GM21723 (cell line): ENCODE measurements around the gene PRKAG2.
"Not testable (repeated sequence)": the region's sequence is repeated elsewhere in the genome, so short reads cannot be mapped to it uniquely, and the experiment has no call there.

Experiments
- ATAC-seq: cut with Tn5 transposase; IDR thresholded peaks from one replicate; pipeline ENCODE4 v1.9.1; 2021; ENCODE audit warnings: mild to moderate bottlenecking, moderate library complexity; ENCODE audit not compliant: unreplicated experiment

Gene PRKAG2

DNA sequence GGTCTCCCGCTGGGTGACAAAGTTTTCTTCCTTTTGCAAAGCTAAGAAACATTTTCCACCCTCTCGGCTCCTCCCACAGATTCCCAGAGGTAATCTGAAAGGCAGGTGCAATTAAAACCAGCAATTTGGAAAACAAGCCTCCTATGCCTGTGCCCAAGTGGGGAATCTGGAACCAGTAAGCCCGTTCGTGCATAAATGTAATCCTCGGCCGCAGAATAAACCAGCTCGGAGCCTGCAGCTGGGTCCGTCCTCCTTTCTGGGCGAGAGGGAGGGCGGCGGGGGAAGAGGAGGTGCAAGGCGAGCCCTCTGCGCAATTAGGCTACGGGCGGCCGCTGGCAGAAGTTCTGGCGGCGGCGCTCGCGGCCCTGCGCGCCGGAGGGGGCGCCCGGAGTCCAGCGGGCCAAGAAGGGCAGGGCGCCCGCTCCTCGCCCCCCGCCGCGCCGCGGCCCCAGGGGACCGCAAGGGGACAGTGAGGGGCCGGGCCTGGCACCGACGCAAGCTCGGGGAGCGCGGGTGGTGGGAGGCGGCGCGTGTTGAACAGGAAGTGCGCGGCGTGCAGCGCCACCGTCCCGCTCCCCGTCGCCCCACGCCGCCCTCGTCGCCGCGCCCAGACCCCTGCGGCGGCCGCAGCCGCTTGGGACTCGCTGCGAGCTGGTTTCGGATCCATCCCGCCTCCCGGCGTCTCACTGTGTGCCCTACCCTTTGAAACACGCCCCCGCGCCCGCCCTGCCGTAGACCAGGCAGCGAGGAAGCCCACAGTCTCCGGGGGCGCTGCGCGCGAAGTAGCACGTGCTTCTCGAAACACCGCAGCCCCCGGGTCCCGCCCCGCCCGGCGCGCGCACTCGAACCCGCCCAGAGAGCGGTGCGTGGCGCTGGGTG lies at the start of gene PRKAG2:
Gene PRKAG2, minus strand, starts transcription at position 217 of the 879 bp plus-strand sequence. CDS start 495 bp downstream, outside the sequence.
- ATAC-seq = peak; percentile 62

DNA sequence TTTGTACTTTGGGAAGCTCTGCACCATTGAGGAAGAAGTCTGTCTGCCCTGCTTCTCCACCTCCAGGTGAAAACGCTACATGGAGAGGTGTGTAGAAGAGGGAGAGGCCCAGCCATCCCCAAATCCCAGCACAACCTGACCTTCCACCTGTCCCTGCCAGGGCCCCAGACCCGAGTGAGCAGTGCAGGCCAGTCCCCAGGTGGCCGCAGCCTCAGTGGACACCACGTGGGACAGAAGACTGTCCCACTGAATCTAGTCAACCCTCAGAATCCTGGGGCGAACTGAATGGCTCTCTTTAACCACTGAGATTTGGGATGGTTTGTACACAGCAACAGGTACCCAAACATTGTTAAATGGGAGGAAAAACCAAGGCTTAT lies 49.4 kb upstream of the PRKAG2 start:
- no peak for ATAC-seq

DNA sequence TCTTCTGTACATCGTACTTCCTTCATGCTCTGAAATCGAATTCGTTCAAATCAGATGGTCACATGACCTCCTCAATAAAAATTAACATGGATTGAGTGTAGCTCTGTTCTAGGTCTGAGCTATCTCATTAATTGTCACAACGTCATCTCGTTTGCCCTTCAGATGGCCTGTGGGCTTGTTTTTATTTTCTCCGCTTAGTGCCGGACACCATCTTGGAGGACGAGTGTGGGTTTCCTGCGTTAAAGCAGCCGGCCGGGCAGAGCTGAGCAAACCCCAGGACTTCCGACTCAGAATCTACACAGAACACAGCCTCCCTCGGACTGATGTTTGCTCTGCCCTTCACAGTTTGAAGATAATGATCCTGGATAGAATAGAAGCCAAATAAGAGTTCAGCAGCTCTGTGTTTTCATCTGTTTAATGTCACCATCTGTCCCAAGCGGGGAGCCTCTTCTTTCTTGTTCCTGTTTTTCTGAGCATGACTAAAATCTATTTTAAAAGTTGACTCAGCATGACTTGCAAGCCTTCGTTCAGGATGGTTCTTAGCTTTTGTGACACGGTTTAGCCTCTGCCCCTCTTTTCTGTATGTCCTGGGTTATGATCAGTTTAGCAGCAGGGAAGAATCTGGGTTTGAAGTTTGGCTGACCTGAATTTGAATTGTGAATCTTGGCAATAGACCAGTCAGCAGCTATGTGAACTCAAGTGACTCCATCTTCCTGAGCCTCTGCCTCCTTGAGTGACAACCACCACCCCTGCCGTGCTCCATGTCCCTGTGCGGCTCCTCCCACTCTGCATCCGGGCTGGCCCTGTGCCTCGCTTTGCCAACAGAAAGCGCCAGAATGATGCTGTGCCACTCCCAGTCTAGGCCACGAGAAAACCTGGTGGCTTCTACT lies 48.8 kb upstream of the PRKAG2 start:
- peak; percentile 80 for ATAC-seq

DNA sequence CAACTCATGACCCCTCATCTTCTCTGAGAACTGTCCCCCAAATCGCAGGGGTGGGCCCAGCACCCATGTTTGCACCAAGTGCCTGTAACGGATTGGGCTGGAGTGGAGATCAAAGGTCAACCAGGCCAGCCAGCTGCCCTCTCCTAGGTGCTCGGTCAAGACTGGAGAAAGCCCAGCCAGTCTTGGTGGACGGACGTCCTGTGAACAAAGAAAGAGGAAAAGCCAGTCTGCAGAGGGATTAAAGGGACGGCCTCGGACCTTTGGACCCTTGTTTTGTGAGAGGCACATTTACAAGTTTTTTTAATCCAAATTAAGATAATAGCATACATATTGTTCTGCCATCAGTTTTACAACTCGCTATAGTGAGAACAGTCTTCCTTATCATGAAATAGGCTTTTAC lies 47.6 kb upstream of the PRKAG2 start:
- ATAC-seq = no peak

DNA sequence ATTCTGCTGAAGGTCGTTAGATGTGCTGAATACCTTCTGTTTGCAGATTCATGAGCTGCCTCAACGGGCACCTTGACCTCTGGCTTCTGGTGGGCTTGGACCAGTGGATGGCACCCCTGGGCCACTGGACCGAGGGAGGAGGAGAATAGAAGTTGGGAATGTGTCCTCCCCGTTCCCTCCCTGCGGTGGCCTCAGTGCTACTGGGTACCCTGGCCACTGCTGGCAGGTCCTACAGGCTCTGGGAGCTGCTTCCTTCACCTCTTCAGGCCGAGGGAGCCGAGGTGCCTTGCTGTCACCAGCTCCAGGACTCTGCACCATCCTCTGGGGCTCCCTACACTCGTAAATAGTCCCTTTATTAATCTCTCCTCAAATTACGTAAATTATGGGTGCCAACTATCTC lies 47.1 kb upstream of the PRKAG2 start:
- no peak for ATAC-seq

DNA sequence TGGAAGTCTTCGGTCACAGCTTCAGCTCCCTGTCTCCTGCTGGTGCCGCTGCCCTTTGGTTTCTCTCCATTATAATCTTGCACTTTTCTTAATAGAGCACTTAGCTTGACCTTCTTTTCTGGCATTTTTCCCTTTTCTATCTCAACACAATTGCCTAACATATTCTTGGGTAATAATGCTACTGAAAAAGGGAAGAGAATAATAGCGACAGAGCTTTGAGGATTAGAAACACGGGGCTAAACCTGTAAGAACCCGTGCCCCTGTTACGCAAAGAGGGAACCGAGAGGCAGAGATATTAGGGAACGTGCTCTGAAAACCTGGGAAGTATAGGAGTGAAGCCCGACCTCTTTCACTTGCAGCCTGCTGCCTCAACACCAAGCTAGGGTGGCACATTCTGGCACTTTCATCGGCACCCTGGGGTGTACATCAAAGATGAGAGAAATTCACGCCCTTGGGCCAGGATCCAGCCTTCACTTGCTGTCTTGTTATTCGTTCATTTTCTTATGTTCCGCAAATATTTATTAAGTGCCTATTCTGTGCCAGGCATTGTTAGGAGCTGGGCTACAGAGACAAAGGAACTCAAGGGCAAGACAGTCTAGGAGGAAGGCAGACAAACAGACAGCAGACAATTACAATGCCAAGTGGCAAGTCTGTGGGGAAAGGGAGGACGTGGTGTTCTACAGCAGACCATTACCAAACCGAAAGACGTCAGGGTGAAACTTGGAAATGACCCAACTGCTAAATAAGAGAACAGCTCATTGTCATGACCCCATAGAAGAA lies 46.4 kb upstream of the PRKAG2 start:
- no peak for ATAC-seq

DNA sequence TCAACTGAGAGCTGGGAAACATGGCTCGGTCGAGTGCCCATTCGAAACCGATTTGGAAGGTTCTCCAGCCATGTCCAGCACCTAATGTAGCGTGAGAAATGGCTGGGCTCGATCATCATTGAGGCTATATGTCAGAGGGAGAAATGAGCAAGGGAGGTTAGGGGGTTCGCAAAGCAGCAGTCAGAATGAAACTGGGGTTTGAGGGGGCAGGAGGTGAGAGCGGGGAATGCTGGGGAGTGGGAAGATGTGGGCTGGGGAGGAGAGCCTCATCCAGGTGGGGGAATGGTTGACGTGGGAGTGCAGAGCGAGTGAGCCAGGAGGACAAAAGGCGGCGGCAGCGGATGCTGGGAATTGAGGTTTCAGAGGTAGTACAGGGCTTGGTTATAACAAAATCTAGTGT lies 44.5 kb upstream of the PRKAG2 start:
- ATAC-seq = no peak

DNA sequence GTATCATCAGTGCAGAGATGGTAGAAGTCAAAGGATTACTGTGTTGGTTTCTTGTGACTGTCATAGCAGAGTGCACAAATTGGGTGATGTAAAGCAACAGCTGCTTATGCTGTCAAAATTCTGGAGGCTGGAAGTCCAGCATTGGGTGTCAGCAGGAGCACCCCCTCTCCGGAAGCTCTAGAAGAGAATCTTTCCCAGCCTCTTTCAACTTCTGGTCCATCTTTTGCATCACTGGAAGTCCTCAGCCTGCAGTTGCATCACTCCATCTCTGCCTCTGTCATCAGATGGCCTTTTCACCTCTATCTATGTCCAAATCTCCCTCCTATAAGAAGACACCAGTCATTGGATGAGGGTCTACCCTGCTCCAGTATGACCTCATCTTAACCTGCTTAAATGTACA lies 43.6 kb upstream of the PRKAG2 start:
- no peak for ATAC-seq

DNA sequence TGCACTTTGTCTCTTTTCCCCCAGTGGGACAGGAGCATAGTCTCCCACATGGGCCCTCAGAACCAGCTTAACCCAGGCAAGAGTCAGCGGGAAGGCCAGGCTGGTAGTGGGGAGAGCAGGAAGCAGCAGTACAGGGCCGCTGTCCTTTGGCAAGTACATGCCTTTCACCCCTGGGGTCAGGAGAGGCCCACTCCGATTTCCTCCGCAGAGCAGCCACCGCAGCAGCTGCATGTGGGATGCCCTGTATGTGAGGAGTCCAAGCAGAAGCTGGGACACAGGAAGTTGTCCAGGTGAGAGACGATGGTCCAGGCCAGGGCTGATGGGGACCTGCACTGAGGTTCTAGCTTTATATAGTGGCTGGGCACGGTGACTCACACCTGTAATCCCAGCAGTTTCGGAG lies 42.7 kb upstream of the PRKAG2 start:
- no peak for ATAC-seq

DNA sequence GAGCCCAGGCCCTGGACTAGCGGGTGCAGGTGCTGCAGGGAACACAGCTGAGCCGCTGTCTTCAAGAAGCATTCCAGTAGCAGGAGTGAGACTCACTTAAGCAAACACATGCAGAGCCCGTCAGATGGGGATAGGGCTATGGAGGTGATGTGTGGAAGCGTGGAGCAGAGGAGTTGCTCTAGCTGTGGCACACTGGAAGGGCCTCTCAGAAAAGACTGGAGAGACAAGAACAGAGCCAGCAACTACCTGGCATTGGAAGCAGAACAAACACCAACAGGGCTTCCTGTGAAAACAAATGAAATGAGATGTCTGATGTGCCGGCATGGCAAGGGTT lies 41.6 kb upstream of the PRKAG2 start:
- no peak for ATAC-seq

DNA sequence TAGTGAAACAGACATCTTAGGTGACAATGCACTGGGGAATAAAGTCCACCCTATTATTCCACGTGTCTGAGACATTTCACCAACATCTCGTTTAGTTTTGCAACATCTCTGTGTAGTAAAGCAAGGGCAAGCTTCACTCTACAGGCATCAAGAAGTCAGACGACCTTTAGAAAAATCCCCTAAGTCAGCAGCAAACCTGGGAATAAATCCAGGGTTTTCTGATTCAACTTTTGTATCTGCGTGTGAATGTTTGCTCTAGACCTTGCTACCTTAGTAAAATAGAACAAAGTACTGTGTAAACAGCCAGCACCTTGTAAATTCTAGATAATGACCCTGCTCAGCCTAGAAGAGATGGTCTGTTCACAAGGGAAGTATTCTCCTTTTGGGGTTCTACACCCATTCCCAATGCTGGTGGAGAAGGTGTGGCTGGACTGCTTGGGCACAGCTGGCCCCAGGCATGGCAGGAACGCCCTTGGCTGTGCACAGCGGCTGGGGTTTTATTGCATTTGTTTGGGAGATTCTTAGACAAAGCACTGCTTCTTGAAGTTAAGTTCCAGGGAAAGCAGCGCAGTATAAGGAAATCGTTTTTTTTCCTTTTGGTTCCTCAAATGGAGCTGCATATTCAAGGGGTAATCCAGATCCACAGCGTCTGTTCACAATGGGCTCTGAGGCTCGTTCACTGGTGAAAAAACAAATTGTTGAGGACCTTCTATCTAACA lies 41.0 kb upstream of the PRKAG2 start:
- no peak for ATAC-seq

DNA sequence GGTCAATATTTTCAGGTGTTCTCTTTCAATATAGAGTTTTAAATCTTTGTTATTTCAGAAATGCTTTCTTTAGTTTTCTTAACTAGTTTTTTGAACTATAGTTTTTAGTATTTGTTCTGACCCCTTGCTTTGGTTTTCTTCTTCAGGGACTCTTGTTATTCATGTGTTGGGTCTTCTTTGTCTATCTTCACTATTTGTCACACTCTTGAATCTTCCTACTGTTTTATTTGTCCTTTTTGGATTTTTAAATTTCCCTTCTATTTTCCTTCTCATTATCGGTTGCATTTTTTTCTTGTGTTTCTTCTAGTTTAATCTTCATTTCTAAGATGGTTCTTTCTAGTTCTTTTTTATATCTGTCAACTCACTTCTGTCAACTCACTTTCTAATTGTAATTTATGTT lies 37.1 kb upstream of the PRKAG2 start:
- no peak for ATAC-seq

DNA sequence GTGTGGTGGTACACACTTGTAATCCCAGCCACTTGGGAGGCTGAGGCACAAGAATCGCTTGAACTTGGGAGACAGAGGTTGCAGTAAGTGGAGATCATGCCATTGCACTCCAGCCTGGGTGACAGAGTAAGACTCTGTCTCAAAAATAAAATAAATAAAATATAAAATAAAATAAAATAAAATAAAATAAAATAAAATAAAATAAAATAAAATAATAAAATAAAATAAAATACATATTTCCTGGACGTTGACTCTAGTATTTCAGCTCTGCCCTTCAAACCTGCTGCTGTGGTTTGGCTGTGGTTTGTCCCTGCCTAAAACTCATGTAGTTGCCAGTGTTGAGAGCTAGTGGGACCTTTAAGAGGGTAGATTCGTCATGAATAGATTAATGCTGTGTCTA lies 33.7 kb upstream of the PRKAG2 start:
- ATAC-seq = not testable (repeated sequence)

DNA sequence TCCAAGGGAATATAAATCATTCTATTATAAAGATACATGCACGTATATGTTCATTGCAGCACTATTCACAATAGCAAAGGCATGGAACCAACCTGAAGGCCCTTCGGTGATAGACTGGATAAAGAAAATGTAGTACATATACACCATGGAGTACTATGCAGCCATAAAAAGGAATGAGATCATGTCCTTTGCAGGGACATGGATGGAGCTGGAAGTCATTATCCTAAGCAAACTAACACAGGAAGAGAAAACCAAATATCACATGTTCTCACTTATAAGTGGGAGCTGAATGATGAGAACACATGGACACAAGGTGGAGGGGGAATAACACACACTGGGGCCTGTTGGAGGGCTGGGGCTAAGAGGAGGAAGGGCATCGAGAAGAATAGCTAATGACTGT lies 30.2 kb upstream of the PRKAG2 start:
- ATAC-seq = not testable (repeated sequence)

DNA sequence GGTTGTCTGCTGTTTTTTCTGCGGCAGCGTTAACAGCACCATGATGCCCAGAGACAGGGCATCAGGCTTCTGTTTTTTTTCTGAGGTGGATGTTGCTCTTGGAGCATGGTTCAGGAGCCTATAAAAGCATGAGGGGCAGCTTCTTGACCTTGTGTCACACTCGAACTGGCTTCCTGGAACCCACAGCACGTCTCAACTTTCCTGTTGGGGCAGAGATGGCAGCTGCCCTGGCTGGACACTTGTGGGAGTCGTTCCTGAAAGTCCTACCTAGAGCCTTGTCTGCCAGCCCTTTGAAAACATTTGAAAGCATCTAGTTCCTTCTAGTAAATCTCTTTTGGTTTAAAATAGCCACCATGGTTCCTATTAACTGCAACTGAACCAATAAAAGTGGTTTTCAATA lies 28.9 kb upstream of the PRKAG2 start:
- no peak for ATAC-seq

DNA sequence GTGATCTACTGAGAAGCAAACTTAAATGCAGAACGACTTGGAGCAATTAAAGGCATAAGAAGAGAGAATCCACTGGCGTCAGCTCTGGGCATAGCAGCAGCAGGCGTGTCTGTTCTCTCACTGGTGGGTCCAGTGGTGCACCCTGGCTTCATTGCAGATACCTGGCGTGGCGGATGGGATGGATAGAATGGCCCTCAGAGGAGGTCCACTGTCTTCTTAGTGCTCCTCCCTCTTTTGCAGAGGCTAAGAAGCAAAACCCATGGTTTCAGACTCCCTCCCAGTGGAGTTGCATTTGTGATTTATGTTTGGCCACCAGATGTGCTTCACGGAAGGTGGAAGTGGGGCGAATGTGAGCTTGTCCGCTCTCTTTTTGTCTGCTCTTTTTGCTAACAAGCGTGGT lies 28.4 kb upstream of the PRKAG2 start:
- no peak for ATAC-seq

DNA sequence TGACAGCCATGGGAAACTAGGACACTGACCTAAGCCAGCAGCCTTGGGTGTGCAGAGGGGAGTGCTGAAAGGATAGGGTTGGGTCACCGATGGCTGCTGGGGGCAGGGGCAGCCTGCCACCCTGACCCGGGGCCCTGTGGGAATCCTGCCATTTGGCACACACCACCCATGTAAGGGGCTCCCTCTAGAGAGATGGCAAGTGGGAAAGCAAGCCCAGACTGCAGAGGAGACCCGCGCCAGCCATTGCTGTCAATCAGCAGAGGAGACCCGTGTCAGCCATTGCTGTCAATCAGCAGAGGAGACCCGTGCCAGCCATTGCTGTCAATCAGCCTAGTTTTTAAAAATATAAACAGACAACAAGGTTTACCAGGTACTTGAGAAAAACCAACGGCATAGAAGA lies 27.4 kb upstream of the PRKAG2 start:
- no peak for ATAC-seq

DNA sequence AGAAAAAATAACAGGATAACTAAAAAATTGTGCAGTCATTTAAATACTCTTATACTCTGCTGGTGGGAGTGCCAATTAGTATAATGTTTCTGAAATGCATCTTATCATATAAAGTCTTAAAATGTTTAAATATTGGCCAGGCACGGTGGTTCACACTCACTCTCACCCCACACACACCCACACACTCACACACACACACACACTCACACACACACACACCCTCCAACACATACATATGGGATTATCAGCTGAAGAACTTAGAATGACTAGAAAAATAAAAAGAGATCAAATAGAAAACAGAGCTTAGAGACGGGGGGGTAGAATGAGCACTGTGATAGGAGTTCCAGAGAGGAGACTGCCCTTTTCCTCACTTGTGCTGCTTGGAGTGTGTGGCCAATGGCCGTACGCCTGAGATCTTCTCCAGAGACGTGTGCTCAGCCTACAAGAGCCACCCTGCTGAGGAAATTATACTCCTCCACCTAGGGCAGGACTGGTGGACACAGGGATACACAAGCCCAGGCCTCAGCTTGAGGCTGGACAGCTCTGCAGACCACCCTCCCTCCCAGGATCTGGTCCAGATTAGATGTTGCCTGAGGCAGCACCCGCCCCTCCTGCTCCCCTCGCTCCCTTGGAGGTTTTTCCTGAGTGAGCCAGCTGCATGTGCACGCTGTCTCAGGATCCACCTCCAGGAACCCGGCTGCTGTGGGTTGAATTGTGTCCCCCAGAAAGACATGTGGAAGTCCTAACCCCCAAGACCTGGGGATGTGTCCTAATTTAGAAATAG lies 26.5 kb upstream of the PRKAG2 start:
- no peak for ATAC-seq

DNA sequence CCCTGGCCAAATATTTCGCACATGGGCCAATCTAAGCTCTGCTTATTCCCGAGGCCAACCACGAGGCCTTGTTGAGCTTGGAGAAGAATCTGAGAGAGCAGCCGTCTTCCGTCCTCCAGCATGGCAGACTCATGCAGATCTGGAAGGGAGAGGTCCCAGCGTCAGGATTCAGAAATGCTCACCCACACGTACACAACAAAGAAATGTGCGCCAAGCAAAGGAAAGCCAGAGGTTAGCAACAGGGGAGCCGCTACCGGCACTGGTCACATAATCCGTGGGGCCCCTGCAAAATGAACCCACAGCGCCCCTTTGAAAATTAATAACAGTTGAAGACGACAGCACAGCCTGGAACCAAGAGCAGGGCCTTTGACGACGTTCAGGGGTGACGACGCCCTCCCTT lies 25.4 kb upstream of the PRKAG2 start:
- no peak for ATAC-seq

DNA sequence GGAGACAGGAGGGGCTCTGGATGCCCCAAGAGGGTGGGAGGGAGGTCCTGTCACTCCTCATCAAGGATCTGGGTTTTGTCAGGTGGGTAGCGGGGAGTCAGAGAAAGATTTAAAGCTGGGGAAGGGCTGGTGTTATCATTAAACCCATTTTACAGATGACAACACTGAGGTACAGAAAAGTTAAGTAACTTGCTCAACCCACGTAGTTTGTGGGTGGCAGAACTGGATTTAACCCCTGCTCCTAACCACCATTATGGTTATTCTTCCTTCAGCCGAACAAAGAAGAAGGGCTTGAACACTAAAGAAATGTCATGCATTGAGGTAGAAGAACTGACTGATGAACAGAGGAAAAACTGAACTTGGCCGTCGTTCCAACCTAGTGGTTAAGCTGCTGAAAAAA lies 24.9 kb upstream of the PRKAG2 start:
- no peak for ATAC-seq
